NAMALWA (cell line): ENCODE results near the gene HHIPL1.
"Not testable (repeated sequence)": the region's sequence is repeated elsewhere in the genome, so short reads cannot be mapped to it uniquely, and the experiment has no call there.

ENCODE experiments used
- DNase-seq: peaks from one replicate; pipeline ENCODE4 v3.0.0-alpha.2; 2015; ENCODE audit warnings: low spot score

Gene HHIPL1

DNA sequence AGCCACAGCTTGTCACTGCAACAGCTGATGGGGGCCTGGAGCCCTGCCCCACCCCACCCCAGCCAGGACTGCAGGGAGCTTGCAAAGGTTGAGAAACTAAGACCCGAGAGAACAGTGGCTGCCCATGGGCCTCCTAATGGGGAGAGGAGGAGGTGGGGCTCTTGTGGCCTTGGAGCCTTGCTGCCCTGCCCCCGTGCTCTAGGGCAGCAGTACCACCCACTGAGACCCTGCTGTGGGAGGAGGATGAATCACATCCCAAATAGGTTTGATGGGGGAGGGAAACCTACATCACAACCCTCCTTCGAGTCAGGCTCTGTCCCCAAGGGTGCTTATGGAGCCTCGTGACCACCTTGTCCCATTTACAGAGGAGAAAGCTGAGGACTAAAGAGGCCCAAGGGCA is 15.9 kb downstream of the HHIPL1 start:
- DNase-seq, result no peak

DNA sequence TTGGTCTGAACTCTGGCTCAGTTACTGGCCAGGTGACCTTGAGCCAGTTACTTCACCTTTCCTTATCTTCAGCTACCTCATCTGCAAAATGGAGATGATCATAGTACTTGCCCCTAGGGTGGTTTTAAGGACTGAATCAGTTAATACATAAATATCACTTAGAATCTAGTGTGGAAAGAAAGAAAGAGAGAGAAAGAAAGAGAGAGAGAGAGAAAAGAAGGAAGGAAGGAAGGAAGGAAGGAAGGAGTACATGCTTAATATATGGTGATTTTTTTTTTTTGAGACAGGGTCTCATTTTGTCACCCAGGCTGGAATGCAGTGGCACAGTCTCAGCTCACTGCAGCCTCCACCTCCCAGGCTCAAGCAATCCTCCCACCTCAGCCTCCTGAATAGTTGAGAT is 16.3 kb downstream of the HHIPL1 start:
- DNase-seq, result not testable (repeated sequence)

DNA sequence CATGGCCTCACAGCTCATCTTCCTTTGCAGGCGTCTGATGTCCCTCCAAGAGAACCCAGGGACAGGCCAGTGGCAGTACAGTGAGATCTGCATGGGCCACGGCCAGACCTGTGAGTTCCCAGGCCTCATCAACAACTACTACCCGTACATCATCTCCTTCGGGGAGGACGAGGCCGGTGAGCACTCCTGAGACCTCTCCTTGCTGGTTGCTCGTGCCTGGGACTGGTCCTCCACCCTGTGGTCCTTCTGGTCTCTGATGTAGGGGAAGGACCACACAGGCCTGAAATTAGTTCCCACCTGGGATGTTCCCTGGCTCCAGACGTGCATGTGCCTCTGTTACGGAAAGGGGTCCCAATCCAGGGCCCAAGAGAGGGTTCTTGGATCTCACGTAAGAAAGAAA is 17.9 kb downstream of the HHIPL1 start:
- no peak for DNase-seq

DNA sequence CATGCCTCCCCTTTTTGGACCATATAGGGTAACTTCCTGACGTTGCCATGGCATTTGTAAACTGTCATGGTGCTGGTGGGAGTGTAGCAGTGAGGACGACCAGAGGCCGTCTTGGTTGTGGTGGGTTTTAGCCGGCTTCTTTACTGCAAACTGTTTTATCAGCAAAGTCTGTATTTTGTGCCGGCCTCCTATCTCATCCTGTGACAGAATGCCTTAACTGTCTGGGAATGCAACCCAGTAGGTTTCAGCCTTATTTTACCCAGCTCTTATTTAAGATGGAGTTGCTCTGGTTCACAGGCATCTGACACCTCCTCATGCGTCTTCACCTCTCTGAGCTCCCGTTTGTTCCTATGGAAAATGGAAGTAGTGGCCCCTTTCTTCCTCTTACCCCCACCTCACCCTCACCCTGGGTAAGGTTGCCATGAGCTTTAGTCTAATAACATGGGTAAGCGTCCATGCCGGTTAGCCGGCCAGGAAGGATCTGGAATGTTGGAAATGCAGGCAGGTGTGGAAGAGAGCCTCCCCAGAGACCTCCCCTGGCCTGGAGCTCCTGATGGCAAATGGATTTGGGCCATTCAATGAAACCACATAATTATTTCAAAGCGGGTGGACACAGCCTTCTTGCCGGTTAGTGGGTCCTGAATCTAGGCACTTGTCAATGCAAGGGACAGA is 18.6 kb downstream of the HHIPL1 start:
- DNase-seq, result no peak

DNA sequence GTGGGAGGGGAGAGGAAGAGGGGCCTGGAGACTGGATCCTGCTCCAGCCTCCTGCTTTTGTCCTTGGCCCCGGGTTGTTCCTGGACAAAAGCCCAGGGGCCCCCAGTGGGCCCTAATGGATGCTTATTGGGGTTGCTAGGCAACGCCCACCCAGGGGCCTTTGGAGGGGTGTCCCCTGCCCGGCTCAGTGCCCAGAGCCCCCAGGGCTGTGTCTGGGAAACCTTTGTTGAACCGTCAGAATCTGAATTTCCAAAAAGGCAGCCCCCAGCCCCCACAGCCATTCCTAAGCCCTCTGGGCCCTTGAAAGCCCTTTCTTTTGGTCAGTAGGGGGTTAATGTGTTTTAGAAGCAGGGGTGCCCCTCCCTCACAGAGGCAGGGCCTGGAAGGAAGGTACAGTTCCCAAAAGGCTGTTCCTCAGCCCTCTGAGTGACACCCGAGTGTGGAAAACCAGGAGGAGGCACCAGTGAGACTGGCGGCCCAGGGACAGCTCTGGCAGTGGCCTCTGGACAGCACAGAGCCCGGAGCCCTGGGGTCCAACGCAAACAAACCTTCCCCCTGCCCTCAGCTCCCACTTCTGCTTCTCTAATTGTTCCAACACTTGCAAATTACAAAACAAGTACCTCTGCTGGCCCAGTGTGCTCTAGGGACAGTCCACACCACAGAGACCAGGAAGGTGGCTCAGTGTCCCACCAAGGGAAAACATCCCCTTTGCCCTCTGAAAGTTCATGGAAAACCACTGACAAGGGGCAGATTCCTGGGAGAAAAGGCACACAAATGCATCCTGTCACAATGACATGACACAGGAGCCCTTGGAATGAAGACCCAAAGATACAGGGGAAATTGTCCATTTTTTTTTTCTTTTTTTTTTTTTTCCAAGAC is 19.4 kb downstream of the HHIPL1 start:
- no peak for DNase-seq

DNA sequence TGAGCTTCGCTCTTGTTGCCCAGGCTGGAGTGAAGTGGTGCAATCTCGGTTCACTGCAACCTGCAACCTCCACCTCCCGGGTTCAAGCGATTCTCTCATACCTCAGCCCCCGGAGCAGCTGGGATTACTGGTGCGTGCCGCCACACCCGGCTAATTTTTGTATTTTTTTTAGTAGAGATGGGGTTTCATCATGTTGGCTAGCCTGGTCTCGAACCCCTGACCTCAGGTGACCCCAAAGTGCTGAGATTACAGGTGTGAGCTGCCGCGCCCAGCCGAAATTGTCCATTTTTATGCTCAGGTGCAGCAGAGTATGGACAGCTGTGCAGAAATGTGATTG is 20.0 kb downstream of the HHIPL1 start:
- DNase-seq, result peak; percentile 52

DNA sequence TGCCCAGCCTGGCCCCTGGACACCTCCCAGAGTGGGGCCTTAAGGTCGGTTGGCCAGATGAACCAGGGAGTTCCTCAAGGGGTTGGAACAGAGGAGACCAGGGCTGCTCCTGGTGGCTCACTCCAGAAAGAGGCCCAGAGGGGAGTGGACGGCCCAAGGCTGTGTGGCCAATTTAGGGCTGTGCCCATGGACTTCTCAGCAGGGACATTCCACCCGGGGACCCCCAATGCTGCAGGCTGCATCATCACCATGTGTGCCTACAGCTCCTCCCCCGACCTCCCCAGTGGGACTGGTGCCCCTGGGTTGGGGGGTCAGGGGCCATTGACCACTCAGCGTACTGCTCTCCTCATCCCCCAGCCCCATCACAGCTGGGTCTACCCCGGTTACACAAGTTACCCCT is 21.6 kb downstream of the HHIPL1 start:
- no peak for DNase-seq

DNA sequence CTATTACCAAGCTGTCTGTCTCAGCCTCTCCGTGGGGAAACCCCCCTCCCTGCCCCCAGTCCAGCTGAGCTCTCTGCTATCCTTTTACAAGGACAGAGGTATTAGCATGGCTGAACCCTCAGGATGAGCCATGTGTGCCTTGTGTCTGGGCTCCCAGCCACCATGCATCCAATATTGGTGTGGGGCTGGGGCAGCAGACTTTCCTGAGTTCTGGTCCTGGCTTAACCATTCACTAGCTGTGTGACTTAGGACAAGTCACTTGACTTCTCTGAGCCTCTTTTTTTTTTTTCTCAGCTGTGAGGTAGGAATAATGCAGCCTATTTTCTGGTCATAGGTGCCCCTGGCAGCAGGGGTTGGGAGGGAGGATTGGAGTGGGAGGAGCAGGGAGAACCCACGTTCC is 22.1 kb downstream of the HHIPL1 start:
- DNase-seq, result no peak

DNA sequence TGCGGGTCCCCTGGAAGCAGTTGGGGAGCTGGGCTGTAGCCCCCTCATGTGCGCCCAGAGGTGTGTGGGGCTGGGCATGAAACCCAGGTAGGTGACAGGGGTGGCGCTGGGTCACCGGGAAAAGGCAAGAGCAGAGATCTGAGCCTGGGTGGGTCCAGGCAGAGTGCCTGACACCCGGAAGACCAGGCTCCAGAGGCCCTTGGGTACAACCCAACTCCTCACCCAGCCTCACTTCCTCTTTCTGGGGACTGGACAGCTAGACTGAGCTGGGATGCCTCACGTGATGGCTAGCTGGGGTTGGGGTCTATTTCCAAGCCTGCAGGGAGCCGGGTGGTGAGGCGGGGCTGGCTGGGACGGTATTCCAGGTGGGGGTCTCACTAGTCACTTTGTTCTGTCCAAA is 22.9 kb downstream of the HHIPL1 start:
- no peak for DNase-seq

DNA sequence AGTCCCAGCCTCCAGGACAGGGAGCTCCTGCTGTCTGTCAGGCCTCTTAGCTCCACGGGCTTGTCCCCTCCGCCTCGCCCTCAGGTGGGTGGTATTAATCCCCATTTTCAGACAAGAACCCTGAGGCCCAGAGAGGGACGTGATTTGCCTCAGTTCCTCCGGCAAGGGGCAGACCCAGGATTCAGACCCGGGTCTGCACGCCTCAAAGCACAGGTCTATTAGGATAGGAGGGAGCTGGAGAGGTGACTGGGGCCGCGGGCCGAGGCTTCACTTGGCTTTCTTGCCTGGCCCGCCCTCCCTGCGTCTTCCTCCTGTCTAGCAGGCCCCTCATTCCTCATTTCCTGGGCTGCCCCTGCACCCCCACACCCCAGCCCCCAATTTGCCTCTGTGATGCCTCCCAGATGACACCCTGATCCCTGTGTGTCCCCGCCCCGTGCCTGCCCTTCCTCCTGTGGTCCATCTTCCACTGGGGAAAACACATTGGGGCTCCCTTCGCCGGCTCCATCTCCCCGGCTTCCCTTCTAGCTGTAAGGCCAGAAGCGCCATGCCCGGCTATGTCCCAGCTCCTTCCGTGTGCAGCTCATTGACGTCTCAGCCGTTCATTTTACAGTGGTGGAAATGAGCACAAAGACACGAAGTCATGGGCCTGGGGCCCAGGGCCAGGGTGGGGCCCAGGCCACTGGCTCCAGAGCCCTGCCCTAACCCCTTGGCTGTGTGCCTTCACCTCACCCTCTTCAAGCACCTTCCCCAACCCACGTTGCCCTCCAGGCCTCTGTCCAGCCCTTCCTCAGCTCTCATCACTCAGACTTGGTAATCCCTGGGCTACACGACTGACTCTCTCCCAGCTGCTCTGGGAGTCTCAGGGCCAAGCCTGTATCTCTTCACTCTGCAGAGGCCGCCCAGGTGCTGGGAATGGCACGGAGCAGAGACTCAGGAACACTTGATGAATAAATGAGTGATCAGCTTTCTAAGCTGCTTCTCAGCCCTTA is 23.7 kb downstream of the HHIPL1 start:
- DNase-seq, result no peak

DNA sequence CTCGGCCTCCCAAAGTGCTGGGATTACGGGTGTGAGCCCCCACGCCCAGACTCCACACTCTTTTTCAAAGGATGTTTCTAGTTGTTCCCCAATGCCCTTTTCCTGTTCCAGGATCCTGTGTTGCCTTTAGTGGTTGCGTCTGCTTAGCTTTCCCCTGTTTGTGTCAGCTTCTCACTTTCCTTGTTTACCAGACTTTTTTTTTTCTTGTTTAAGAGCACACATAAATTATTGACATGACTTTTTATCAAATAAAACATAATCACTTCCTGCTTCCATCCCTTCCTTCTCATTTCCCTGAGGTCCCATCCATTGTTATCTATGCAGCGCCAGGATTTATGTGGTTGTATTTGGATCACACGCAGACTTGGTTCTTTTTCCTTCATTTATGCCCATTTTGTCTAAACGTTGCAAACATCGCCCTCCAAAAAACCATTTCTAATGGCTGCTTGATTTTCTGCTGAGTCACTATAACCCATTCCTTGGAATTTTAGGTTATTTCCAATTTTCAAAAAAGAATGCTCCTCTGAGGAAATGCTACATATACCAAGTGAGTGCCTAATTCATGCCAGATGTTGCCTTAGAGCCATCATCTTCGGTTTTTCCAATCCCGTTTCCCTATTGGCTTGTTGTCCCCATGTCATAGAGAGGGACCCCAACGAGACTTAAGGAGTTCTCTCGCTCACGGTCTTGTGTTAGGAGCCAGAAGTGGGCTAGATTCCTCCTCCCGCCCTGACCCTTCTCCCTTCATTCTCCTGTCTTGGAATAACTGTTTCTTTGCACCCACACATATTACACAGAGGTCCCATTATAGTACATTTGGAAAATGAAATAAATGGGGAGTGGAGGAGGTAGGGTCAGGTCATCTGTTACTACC is 25.7 kb downstream of the HHIPL1 start:
- DNase-seq, result no peak

DNA sequence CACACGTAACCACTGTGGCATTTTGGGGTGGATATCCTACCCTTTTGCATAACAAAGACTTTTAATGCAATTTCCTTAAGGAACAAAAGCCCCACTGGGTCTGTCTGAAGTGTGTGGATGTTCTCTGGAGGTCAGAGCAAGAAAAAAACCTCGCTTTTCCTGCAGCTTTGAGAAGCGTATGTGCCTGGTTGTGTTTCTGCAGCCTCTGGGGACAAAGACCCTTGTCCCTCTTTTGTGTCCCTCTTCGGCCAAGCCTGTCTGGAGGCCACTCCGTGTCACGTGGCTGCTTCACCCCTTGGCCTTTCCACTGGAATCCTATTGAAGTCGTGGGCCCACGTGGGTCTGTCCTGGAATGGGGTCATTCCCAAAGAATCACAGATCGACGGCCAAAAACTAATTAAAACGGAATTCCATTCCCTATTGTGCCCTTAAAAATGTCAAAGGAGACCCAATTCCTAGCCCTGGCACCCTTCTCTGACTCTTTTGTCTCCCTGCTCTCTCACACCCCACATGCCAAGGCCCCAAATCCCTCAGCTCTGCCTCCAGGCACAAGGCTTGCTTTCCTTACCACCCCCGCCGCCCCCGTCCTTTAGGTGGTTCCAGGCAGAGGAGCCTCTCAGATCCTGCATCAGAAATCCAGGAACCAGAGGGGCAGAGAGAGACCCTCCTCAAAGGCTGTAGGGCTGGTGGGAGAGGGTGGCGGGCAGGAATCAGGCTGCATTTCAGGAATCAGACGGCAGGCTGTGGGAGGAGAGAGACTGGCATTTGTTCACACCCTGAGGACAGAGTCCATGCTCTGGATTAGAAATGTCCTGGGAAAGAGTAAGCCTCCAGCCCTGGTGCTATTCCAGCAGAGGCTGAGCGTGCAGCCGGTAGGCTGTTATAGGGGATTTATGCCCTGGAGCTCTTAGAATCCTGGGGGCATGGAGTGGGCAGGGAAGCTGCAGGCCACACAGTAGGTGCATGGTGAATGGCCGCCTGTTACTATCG is 26.6 kb downstream of the HHIPL1 start:
- DNase-seq, result no peak

DNA sequence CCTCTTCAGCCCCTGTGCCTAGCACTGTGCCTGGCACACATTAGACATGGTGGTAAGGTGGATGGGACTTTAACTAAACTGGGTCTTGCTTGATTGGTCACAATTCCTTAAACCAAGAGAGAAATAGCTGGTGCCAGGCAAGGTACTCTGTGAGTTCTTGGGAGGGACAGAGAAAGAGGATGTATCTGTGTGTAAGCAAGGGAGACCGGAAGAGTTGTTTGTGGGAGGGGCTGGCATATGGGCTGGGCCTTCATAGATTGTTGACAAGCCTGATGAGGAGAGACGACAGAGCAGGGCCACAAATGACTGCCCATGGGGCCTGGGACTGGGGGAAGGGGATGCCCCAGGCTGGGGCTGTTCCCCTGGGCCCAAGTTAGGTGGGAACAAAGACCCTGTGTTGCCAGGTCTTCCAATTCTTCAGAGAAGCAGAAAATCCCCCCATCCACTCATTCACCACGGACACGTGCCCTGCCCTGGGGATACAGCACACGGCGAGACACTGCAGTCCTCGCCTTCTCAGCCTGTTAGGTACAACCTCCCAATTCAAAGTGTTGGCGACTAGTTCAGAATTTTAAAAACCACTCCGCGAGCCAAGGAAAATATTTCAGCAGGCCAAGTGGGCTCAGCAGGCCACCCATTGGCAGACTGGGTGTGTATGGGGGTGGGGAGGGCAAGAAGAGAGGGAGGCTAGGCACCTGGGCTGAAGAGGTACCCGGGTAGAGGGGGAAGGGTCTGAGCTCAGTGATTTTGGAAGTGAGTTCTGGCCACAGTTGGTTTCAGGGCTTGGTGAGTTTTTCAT is 27.8 kb downstream of the HHIPL1 start:
- peak; percentile 78 for DNase-seq

DNA sequence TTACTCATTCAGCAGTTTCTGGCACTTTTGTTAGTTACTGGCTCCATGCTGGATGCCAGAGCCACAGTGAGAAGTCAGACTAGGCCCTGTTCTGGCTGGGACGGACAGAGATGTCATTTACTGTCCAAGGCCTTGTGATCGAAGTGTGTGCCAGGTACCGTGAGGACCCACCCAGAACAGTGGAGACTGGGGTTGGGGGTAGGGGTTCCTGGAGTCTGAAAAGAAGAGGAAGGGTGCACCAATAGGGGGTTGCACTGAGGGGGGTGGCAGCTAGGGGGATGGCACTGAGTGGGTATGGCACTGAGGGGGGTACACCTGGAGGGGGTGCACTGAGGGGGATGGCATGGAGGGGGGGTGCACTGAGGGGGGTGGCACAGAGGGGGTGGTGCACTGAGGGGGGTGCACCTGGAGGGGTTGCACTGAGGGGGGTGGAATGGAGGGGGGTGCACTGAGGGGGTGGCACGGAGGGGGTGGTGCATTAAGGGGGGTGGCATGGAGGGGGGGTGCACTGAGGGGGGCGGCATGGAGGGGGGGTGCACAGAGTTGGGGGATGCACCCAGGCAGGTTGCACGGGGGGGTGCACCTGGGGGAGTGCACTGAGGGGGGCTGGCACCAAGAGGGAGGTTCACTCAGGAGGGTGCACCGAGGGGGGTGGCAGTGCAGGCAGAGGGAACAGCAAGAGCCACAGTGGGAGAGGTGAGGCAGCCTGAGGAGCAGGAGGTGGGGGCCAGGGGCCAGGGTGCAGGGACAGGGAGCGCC is 28.6 kb downstream of the HHIPL1 start:
- no peak for DNase-seq

DNA sequence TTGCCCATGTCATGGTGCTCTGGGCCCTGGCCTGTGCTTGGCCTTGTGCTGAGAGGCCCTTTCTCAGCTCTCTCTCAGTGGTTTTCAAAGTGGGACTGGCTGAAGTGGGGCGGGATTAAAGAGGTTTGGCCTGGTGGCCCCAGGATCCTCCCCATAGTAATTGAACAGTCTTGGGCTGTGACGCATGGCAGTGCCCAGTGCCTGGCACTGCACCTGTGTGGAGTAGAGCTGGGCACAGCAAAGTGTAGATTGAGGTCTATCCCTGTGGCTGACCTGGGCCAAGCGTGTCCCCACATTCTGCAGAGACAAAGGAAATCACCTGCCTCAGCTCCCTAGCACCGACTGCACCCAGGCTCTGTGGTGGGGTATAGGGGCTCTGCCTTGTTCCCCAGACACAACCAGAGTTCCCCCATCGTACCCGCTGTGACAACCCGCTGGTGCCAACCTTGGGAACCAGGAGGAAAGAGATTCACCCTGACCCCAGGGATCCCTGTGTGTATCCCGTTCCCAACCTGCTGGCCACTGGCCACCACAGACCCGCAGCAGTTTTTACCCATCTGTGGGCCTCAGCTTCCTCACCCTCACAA is 29.2 kb downstream of the HHIPL1 start:
- no peak for DNase-seq

DNA sequence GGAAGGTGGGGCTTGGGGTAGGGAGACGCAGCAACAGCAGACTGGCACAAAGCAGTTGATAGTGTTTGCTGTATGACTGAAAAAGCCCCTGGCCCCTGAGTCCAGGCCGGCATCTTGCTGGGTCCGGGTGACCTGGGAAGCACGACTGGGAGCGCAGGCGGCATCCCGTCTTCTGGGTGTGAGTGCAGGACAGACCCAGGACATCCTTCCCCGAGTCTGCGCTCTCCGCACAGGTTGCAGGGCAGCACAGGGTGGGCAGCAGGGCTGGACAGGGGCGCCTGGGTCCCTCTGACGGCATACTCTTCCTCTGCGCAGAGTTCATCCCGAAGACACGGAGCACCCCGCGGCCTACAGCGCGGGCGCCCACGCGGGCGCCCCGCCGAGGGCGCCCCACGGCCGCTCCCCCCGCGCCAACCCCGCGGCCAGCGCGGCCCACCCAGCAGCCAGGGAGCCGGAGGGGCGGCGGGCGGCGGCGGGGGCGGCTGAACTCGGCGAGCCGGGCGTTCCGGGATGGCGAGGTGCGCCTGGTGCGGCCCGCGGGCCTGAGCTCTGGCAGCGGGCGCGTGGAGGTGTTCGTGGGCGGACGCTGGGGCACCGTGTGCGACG is 29.9 kb downstream of the HHIPL1 start:
- DNase-seq, result no peak

DNA sequence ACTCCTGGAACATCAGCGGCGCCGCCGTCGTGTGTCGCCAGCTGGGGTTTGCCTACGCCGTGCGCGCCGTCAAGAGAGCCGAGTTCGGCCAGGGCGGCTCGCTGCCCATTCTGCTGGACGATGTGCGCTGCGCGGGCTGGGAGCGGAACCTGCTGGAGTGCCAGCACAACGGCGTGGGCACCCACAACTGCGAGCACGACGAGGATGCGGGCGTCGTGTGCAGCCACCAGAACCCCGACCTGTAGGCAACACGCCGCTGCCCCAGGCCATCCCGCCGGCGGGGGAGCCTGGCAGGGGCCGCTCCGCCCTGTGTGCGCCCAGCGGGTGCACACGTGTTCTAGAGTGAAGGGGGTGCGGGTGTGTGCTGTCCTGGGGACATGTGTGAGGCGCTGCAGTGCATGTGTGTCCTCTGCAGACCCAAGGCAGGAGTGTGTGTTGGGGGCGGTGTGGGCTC is 30.5 kb downstream of the HHIPL1 start:
- no peak for DNase-seq

DNA sequence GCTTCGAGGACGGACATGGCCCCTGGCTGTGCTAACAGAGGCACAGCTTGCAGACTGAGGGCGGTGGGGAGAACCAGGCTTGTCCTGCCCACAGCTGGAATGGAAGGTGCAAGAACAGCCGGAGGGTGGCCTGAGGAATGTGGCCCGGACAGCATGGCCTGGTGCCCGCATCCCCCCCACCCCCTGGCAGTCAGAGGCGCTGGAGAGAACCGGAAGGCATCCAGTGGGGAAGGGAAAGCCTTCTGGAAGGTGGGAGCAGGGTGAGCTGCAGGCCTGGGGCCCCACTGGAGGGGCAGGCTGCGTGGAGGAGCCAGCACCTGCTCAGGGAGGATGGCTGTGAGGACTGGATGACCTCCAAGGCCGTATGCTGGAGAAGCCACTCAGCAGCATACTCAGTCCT is 31.0 kb downstream of the HHIPL1 start:
- no peak for DNase-seq
